Femur (tissue), 1 donor: ENCODE data around the gene PLSCR4.
"Not testable (repeated sequence)": the region's sequence is repeated elsewhere in the genome, so short reads cannot be mapped to it uniquely, and the experiment has no call there.

Source experiments
- DNase-seq: peaks from one replicate; pipeline ENCODE4 v3.0.0-alpha.2; 2017

The PLSCR4 gene

DNA sequence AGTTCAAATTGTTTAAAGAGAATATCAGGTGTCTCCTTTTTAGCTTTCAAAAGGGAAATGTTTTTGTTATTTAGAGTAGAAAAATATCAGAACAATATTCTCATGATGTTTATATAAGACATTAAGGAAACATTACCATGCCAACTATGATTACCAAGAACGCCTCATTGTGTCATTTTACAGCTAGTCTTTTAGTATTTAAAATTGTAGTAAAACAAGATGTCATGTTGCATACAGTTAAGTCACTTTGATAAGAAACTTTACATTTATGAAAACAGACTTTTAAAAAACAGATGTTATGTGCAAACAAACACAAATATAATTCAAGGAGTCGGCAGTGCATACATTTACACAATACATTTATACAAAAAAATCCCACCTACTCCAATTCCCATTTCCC is 4.4 kb downstream of the PLSCR4 start:
- DNase-seq = no peak

DNA sequence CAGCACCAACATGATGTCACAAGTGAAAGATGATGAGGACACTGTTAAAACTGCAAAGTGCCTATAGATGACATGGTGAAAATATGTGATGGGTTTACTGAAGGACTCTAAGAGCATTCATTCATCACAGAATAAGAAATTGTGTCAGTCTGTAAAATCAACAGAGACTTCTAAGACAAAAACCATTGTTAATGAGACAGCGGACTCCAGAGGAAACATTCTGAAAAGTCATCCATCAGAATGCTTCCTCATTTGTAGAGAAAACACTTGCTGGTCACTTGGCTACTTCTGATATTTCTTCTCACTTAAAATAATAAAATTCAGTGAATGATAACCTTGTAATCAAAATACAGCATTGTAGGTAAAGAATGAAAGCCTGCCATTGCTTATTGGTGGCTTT is 7.3 kb downstream of the PLSCR4 start:
- no peak for DNase-seq

DNA sequence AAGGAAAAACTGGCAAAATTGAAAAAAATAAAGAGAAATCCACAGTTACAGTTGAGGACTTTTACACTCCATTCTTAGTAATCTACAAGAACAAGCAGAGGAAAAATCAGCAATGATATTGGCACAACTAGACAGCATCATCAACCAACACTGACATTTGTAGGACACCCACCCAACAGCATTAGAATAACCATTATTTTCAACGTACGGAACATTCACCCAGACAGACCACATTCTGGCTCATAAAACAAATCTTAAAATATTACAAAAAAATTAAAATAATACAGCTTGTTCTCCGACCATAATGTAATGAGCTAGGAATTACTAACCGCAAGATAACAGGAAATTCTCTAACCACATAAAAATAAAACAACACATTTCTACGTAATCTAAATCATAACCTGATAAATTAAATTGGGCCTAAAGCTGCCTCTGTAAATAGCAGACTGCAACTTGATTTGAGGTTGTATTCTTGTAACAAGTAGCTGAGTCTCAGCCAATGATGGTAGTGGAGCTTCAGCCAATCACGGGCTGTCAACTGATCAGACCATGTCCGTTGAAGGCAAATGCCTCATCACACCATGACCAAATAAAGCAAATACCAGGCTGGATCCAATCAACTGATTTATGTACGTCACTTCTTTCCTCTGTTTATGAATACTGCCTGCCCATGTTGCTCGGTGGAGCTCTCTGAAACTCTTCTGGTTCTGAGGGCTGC is 9.2 kb downstream of the PLSCR4 start:
- no peak for DNase-seq

DNA sequence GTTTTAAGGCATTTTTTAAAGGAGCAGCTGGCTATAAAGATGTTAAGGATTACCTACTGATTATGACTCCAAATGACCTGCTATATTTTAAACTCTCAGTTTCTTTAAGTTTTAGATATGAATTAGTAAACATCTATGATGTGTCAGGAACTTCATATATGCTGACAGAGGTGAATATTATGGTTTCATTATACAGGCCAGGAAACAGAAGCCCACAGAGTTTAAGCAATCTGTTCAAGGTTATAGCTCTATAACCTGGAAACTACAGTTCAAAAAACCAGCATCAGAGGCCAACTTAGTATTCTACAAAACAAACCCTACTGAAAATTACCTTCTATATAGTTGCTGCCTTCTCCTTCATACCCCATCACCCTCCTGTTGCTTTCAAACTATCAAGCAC is 17.4 kb downstream of the PLSCR4 start:
- DNase-seq = no peak

DNA sequence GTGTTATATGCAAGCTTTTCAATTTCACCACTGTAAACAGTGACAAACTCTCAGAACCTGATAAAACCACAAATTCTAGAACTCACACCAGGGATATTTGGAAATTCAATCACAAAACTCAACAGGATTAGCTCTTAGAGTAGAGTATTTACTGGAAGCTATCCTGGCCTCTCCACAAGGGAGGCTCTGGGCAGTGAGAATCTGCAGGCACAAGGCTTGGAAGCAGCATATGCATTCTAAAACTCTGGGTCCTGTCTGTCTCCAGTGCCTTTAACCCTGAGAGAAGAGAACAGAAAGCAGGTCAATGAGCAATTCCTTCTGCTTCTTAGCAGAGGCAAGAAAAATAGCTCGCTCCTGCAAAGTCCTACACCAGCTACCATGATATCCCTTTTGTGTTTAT is 23.4 kb downstream of the PLSCR4 start:
- DNase-seq = no peak

DNA sequence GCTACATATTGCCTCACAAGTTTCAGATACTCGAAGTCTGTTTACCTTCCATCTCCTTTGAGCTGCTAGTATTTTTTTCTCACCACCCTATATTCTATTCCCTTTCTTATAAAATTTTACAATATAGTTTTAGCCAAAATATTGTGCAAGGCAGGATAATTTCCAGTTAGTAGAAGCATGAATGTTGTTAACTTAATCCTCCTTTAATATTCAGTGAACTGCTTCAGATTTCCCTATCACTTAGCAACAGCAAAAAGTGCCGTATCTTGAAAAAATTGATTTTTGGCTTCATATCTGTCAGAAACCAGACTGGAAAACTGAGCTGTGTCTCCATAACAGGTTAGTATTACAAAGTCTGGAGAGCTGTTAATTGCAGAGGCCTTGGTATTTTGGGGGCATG is 24.0 kb downstream of the PLSCR4 start:
- DNase-seq = no peak

DNA sequence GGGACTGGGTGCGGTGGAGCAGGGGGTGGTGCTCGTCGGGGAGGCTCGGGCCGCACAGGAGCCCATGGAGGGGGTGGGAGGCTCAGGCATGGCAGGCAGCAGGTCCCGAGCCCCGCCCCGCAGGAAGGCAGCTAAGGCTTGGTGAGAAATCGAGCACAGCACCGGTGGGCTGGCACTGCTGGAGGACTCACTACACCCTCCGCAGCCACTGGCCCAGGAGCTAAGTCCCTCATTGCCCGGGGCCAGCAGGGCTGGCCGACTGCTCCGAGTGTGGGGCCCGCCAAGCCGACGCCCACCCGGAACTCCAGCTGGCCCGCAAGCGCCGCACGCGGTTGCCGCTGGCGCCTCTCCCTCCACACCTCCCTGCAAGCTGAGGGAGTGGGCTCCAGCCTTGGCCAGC is 25.4 kb downstream of the PLSCR4 start:
- not testable (repeated sequence) for DNase-seq

DNA sequence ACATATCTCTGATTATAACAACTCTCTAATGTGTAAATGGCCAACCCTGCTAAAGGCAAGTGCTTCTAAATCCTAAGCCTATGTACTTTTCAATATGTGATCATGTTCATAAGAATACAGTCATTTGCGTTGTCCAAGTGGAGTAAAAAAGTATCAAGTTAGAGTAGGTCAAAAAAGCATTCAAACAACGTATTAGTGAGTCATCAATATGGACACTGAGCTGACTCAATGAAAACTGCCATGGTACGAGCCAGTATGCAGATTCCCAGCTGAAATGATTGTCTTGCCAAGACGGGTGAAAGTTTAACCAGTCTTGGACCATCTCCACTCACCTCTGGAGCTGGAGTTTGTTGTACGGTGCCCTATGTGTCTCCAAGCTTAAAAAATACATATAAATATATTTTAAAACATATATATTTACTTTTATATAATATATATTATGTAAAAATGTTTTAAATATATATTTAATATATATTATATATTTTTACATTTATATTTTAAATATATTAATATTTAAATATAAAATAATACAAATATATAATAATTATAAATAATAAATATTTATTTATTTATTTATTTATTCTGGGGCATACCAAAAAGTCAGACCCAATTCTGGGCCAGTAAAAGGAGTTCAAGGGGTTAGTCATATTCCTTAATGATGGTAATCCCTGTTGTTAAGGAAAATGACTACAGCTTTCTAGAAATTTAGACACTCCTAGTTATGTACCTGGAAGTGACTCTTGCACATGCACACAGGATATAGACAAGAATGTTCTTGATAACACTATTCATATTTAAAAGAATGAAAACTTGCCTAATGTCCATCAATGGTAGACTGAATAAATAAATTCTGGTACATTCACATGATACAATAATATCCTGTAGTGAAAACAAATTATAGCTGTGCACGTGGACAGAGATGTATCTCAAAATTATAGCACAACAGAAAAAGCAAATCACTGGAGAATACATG is 27.2 kb downstream of the PLSCR4 start:
- no peak for DNase-seq

DNA sequence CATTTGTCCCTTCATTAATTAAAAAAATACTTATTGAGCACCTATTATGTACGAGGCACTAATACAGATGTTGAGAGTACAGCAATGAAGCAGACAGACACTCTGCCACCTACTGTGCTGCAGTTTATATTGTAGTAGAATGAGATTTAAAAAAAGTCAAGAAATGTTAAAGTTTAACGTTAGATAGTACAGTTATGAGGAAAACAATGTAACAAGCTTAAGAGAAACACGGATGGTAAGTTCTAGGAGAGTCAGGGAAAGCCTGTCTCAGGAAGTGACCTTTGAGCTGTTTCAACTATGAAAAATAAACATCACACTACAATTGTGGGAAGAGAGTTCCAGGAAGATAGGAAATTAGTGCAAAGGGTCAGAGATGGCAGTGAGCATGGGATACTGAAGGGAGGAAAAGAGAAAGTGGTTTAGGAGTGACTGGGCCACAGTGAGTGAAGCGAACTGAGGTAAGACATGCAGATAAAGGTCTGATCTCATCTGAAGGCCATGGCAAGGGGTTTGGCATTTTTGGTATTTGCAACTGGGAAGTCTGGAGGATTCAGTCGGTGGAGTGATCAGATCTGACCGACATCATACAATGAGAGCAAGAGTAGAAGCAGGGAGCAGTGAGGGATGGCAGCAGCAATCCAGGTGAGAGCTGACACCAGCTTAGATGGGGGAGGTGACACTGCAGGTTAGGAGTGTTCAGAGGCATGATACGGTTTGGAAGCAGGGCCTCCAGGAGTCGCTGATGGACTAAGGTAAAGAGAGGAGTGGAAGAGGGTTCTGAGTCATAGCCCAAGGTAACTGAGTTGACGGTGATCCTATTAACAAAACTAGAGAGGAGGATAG is 28.5 kb downstream of the PLSCR4 start:
- DNase-seq = no peak

DNA sequence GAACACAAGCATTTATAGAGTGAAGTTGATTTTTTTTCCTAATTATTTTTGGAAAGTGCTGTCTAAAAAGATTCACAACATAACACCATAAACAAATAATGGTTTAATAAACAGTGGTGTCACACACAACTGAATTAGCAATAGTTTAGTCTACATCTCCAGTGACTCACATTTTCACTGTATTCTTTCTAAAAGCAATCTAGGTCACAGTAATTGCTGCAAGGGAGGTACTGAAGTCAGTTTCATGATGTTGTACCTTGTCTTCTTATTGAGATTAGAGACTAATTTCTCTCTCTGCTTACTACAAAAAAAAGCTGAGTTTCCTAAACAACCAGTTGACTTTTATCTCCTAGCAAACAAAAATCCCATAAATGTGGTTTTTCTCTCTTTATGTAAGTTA is 29.6 kb downstream of the PLSCR4 start:
- no peak for DNase-seq

DNA sequence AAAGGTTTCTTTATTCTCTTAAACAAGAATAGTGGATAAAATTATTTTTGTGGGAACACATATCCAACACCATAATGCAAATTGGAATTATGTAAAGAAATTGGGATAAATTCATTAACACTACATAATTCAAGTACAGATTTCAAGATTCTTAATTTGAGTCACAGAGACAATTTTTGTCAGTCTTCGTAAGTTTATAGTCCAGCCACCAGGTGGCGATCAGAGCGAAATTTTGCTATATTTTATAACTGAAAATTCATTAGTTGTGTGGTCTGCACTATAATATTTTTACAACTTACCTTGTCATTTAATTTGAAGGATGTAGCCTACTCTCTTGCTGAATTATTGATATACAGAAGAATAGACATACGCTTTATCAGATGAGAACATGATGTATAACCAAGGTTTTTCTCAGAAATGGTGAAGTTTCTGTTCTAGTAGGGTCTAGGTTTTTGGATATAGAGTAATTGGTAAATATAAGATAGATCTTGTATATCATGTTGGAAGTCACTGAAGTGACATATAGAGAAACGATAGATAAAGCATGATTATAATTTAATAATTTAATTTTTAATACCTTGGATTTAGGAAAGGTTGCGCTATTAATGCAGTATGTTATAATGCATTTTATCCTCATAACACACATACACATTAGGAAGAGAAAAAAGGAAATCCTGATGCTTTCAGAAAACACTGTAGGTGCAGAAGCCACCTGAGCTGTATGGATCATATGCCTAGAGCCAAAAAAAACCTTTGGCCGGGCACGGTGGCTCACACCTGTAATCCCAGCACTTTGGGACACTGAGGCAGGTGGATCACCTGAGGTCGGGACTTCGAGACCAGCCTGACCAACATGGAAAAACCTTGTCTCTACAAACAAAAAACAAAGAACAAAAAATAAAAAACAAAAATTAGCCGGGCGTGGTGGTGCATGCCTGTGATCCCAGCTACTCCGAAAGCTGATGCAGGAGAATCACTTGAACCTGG is 31.7 kb downstream of the PLSCR4 start:
- peak; percentile 27 for DNase-seq

DNA sequence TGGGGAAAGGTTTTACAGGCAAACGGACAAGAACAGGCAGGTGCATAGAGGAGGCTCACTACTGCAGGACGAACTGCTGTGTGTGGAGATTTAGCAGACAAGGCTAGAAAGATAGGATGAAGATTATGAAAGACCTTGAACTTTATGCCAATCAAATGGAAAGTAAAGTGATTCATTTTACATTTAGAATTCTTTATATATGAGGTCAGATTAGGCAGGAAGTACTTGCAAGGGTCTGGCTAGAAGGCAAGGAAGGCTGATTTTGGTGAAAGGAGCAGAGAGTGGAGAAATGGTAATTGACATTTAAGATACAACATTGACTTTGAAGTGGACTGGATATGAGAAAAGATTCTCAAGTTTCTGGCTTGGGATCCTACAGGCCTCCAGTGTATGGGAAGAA is 33.6 kb downstream of the PLSCR4 start:
- no peak for DNase-seq

DNA sequence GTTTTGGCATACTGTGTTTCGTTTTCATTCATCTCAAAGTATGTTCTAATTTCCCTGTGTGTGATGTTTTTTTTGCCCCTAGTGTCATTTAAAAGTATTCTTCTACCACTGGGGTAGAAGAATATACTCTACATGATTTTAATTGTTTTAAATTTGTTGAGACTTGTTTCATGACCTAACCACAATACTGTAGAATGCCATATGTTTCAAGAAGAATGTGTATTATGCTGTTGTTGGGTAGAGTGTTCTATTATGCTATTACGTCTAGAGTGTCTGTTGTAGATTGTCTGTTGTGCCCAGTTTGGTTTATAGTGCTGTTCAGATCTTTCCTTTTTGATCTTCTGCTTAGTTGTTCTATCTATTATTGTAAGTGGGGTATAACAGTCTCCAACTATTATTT is 36.4 kb downstream of the PLSCR4 start:
- no peak for DNase-seq

DNA sequence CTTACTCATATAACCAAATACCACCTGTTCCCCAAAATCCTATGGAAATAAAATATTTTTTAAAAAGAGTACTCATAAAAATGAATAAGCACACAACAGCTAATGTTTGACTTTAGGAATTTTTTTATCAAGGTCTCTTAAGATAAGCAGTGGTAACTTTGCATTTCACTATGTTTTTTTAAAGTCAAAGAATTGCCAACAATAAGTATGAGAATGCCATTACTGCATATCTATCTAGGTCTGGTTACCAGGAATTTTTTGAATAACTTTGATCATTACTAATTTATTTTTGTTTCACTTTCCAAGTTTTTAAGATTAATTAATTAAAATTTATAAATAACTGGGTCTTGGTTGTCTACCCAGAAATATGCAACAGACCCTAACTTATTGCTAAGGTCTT is 41.5 kb downstream of the PLSCR4 start:
- DNase-seq = no peak

DNA sequence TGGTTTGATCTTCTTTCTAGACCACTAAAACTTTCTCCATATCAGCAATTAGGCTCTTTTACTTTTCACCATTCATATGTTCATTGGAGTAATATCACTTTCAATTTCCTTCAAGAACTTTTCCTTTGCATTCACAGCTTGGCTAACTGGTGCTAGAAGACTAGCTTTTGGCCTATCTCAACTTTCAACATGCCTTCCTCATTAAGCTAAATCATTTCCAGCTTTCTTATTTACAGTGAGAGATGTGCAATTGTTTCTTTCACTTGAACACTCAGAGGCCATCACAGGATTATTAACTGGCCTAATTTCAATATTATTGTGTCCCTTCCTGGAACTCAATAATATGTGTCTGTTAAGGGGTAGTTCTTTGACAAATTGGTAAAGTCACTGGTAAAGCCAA is 47.1 kb downstream of the PLSCR4 start:
- DNase-seq = no peak

DNA sequence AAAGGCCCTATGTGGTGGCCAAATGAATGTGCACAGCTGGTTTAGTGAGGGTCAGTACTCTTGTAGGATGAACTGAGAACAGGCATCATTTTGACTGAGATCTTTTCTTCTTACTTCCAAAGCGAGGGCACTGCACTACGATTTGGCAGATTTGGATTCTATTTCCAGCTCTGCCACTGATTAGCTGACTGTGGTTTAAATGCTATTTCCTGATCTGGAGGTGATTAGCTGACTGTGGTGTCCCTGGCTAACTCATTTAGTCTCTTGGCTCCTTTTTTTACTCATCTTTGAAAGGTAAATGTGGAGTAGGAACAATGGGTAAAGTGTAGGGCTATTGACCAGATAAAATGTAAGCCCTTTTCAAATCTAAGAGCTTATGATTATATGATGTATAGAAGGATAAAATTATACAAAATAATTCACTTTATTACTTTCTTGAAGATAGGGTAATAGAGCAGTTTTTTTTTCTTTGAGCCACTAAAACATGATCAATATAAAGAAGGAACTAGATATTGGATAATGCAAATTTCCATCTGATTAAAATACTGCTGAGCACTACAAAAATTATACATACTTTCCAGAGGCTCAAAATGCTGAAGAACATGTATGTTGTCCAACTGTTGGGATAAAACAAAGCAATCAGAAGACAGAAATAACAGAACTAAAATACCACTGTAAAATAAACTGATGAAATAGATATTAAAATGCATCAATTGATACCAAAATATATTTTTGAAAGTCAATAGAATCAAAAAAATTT is 50.3 kb downstream of the PLSCR4 start:
- DNase-seq = no peak

DNA sequence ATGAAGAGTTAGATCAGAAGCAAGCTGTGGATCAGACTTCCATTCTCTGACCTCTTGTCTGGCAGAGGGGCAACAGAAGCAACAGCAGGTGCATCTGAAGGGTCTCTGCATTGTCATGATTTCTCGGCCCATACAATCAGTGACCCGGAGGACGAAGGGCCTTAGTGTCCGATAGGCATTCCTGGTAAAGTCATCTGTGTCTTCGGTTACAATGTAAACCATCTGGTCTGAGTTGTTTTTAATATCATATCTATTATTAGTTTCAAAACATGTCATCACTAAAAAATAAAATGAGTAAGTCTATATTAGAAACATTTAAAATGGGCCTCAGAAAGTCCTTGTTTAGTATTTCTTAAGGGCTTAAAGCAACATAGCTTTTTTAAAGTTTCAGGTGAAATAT is 51.1 kb downstream of the PLSCR4 start:
- no peak for DNase-seq

DNA sequence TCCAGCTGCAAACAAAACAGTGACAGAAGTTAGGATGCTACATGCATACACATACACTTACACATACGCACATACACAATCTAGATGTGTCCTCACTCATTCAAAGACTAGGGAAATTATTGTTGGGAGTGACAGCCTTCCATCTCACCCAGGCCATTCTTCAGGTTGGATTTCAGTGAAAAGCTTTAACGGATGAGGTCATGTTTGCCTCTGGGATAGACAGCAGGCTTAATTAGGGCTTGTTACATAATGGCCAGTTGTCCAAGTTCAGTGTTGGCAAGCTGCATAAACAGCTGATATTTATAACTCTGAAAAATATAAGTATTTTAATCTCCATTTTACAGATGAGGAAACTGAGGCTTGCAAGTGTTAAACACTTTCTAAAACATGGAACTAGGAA is 54.1 kb downstream of the PLSCR4 start:
- no peak for DNase-seq

DNA sequence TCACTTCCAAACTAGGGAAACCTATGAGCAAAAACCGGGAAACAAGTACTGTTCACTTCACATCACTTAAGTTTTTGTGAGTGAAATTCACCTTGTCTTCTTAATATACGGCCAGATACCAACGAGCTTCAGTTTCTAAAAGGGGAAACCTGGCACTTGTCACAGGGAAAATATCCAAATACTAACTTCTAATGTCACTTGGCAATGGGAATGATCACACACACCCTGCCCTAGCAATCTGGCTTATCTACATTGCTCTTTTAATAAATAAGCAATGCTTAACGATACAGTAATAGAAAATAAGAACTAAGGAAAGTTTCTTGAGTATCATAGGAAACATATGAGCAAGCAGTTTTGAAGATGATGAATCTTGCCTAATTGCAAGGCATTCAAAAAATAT is 55.3 kb downstream of the PLSCR4 start:
- DNase-seq = no peak

DNA sequence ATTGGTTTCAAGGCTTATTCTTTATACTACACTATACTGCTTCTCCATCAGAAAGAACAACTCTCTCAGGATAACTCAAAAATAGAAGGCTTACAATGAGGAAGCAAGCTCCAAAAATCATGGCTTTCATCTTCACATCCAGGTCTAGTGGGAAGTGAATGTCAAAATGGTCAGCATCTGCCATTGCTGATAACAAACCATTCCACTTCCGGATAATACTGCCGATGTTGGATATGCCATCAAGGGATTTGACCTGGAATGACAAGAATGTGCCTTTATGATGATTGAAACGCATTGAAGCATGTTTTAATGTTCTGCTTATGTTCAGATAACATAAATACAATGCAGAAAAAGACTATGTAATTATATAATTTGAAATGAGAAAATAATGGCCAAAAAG is 55.9 kb downstream of the PLSCR4 start:
- no peak for DNase-seq

DNA sequence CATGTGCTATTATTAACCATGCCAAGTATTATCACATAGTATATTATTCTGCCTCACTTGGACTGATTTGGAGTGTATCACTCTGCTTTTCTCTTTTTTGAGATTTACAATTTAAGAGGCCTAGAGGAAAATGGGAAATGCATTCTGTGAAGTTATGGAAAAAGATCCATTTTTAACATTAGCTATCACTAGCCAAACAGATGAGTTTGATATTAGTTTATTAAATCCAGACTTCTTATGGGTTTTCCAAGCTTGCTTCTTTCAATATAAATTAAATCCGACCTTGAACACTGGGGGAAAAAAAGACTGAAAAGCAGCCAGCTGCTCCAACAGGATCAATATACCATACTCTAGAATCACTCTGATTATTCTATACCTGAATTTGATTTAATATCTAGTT is 59.9 kb downstream of the PLSCR4 start:
- DNase-seq = no peak
